GM18909 (cell line): ENCODE results near the gene H1-8.

Experiments
- ATAC-seq: cut with Tn5 transposase; IDR thresholded peaks from one replicate; pipeline ENCODE4 v1.9.1; 2021; ENCODE audit warnings: mild to moderate bottlenecking; ENCODE audit not compliant: unreplicated experiment, poor library complexity

The H1-8 gene

DNA sequence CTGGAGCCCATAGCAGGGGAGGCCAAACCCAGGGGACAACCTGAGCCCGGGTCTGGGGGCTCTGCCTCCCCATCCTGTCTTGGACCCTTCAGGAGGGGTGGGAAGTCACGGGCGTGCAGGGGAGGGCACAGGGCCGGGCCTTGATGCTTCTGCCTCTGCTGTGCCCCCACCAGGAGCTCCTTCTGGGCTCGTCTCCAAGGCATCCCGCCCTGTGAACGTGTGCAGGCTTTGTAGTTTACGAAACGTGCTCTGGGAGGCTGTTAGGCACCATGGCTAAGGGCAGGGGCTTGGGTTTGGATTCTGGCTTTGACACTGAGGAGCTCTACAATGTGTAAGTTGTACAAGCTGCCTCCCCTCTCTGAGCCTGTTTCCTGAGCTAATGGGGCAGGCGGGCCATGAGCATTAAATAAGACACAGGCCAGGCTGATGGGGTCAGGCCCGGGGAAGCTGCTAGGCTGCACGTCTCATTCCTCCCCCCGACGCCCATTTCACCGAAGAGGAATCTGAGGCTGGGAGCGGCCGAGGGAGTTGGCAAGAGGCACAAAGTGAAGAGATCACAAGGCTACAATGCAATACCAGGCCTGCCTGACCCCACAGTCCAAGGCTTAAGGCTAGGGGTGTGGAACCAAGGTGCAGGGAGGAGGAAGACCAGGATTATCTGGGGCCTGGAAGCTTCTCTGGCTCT, 43.9 kb downstream of the H1-8 start:
- no peak for ATAC-seq

DNA sequence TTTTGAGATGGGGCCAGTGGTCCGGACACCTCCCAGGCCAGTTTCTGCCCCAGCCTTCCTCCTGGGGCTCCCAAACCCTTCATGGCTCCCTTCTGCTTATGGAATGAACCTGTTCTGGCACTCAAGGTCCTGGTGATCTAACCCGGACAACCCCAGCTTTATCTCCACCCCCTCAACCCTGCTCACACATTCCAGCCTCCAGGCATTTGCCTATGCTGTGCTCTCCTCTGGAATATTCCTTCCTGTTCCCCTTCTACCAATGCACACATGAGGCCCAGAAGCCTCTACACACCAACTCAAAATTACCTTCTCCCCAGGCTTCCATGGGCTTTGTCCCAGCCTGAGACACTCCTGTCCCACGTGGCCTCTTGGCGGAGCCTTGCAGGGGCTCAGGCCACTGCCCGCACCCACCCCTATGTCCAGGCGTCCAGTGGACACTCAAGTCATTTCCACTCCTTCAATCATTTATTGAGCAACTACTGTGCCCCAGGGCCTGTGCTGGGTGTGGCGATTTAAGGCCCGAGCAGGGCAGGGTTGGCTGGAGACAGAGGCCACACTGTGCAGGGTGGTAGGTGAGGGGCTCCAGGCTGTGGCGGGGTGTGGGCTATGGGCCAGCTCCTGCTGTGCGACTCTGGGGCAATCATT, 44.7 kb downstream of the H1-8 start:
- no peak for ATAC-seq

- no peak for ATAC-seq
These were observed 47.2 kb downstream of the H1-8 start for GRCh38 chr3:129590215-129590614.

DNA sequence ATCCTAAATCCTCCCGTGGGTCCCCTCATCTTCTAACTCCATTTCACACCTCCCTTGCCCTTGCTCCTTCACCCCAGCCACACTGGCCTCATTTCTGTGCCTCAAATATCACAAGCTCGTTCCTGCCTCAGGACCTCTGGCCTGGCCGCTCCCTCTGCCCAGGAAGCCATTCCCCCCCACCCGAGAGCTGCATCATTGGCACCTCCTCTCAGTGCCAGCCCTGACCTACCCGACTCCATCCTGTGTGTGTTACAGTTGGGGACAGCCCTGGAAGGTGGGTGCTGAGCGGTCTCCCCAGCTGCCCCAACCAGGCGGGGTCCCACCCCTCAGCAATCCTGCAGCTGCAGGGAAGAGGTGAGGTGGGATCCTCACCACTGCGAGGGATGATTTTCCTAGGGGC, 49.0 kb downstream of the H1-8 start:
- ATAC-seq: no peak

DNA sequence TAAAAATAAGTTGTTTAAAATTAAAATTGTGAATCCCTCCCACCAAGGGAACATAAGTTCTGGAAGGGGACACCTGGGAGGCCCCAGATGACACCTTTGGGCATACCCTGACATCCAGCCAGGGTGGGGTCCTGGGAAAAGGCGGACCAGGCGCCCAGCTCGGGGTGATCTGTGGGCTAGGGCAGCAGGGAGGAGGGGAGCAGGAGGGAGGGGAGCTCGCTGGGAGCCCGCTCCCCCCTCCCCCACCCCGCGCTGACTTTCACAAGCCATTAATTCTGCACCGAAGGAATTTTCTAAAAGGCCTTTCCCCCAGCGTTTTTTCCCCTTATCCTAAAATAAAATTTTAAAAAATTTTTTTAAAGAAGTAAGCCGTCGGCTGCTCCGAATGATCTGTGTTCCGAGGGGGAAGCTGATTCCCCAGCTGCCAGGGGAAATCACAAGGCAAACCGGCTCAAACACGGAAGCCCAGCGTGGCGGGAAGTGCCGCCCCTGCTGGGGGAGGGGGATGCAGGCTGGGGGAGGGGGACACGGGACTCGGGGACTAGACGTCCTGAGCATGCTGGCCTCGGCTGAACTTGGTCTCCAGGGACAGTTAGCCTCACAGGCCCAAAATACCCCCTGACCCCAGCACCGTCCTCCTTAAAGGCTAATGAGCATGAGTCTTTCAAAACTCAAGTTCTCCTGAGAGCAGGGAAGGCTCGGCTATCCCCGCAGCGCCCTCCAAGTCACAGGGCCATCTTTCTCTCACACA, 49.6 kb downstream of the H1-8 start:
- no peak for ATAC-seq

DNA sequence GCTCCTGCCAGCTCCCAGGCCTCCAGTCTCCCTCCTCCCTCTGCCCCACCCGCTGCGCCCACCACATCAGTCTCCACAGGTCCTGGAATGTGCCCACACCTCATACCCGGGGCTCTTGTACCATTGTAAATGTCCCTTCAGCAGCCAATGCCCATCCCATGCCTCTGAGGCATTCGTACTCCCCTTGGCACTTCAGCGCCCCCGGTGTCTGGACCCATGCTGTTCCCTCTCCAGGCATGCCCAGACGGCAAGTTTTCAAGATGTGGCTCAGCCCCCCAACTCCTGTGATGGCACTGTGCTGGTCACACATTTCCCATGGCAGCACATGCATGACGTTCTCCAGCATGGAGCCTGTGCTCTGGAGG, 50.2 kb downstream of the H1-8 start:
- no peak for ATAC-seq

- no peak for ATAC-seq
These were observed 50.8 kb downstream of the H1-8 start for GRCh38 chr3:129593595-129594339.

GRCh38 chr3:129594409-129594808, 51.4 kb downstream of the H1-8 start:
- ATAC-seq: no peak

GRCh38 chr3:129594907-129595390, 52.0 kb downstream of the H1-8 start:
- no peak for ATAC-seq

DNA sequence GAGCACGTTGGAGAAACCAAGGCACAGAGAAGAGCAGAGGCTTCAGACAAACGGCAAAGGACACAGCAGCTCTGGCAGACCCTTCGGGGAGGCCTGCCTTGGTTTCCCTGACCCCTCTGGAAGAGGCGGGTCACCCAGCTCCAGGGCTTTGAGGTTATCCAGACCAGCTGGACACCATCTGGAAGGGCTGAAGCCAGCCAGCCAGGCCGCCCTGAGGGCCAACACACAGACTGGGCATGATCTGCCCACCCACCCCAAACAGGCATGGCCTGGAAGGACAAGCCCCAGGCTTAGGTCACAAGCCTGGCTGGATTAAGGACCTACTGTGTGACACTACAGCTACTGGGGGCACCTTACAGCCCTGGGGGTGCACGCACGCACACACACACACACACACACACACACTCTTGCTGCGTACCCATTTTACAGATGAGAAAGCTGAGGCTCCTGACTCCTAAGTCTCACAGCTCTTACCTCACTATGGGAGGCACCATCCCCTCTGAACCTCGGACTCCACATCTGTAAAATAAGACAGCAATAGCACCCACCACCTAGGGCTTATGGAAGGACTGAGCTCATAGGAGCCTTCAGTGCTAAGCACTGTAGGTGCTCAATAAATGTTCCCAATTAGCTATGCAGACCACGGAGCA, 52.7 kb downstream of the H1-8 start:
- no peak for ATAC-seq

DNA sequence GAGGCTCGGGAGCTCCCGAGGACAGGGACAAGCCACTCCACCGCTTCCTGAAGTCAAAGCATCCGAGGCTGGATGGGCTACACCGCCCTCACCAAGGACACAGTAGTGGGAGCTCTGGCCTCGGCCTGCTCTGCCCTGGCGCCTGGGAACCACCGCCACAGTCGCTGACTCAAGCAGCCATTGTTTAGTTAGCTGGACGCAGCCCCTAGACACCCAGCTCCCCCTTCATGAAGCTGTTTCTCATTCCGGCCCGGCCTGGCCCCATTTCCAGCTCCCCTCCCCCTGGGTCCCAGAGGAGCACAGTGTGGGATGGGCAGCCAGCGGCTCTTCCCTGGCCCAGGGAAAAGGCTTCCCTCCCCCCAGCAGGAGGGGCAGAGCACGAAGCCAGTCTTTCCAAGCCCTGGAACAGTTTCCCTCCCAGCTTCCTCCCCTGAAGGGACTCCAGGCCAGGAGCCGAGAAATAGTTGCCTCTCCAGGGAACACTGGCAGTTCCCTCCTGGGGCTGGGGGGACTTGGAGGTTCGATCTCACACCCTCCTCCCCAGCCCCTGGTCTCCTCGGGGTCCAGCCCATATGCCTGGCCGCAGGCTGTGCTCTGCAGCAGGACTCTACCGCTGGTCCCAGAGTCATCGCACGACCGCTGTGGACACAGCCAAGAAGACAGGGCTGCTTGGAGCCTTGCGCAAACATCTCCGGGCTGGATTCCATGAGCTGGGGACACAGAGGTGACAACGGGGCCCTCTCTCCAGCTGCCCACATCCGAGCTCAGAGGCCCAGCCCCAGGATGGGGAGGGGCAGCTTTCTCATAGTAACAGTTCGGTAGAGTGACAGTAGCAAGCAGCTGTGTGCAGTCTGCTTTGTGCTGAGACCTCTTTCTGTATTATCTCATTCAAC, 53.5 kb downstream of the H1-8 start:
- ATAC-seq: no peak

- no peak for ATAC-seq
These were observed 54.4 kb downstream of the H1-8 start for GRCh38 chr3:129597087-129597999.

GRCh38 chr3:129598000-129598381, 55.0 kb downstream of the H1-8 start:
- no peak for ATAC-seq

GRCh38 chr3:129598484-129598883, 55.5 kb downstream of the H1-8 start:
- no peak for ATAC-seq

- no peak for ATAC-seq
These were observed 56.1 kb downstream of the H1-8 start for GRCh38 chr3:129599073-129599472.

DNA sequence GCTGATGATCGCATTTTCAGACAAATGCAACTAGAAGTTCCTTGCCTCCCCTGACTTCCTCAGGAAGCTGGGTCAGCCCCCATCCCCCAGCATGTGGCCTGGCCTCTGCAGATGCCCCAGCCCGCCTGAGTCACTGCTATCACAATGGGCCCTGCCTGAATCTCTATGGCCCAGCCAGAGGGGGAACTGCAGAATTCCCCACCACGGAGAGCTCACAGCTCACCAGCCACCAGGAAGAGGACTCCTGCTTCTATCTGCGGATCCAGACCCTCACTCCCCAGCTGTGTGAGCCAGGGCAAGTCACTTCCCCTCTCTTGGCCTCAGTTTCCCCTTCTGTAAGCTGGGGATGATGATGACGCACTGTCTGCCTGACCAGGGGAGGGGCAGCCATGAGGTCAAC, 56.6 kb downstream of the H1-8 start:
- ATAC-seq: no peak

DNA sequence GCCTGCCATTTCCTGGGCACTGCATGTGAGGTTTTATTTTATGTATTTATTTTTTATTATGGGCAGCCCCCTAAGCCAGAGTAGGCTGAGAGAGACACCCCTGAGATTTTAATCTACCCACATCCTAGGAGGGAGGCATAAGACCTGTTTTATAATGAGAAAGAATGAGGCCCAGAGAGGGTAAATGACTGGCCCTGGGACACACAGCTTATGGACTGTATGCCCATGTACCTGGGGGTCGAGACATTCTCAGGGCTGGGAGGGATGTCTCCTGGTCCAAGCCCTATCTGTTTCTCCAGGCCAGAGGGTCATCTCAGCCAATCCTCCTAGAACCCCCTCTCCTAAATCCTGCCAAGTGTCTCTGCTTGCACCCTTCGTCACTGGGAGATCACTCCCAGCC, 57.4 kb downstream of the H1-8 start:
- ATAC-seq: no peak
